Esophagus mucosa (tissue), 1 donor: ENCODE measurements around the gene CGREF1. TPM values are rescaled to one million over a fixed set of nuclear protein-coding genes. Genes with fewer than 3 reads are reported as not detected.
"Not testable (repeated sequence)": the region's sequence is repeated elsewhere in the genome, so short reads cannot be mapped to it uniquely, and the experiment has no call there.

Experiments
- ATAC-seq: fragments of 200-7000 bp; cut with Tn5 transposase; one replicate; pipeline ENCODE4 v1.9.1; 2020
- total RNA-seq: library from RNA; stranded (reverse); gene quantifications from one replicate; pipeline ENCODE4 v1.2.4, GENCODE V29; 2023
- donor health status: DM: yes; HTN: yes; CAD: no.

The CGREF1 gene
- total RNA-seq, 1 donor from 2014 or later, result 0.96 TPM

- ATAC-seq, result not testable (repeated sequence)
Observed at GRCh38 chr2:27110603-27111352, 8.2 kb downstream of the CGREF1 start.

- no peak for ATAC-seq
Observed at GRCh38 chr2:27109083-27109482, 9.8 kb downstream of the CGREF1 start.

- ATAC-seq, result no peak
Observed at GRCh38 chr2:27108221-27108620, 10.7 kb downstream of the CGREF1 start.

GRCh38 chr2:27105981-27106380 lies 12.9 kb downstream of the CGREF1 start:
- no peak for ATAC-seq

- ATAC-seq, result no peak
Observed at GRCh38 chr2:27102329-27102728, 16.6 kb downstream of the CGREF1 start.

- no peak for ATAC-seq
Observed at GRCh38 chr2:27100036-27100435, 18.9 kb downstream of the CGREF1 start.

- ATAC-seq, result no peak
Observed at GRCh38 chr2:27099334-27099955, 19.5 kb downstream of the CGREF1 start.

GRCh38 chr2:27097341-27097740 lies 21.6 kb downstream of the CGREF1 start:
- ATAC-seq, result no peak

- no peak for ATAC-seq
Observed at GRCh38 chr2:27096748-27097297, 22.1 kb downstream of the CGREF1 start.

- peak; percentile 54 for ATAC-seq
Observed at GRCh38 chr2:27095745-27096651, 22.9 kb downstream of the CGREF1 start.

- ATAC-seq, result peak; percentile 5
Observed at GRCh38 chr2:27095427-27095744, 23.5 kb downstream of the CGREF1 start.

GRCh38 chr2:27094353-27094984 lies 24.5 kb downstream of the CGREF1 start:
- ATAC-seq, result no peak

- ATAC-seq, result no peak
Observed at GRCh38 chr2:27093430-27094352, 25.2 kb downstream of the CGREF1 start.

- no peak for ATAC-seq
Observed at GRCh38 chr2:27092696-27093429, 26.1 kb downstream of the CGREF1 start.

GRCh38 chr2:27091746-27092695 lies 26.9 kb downstream of the CGREF1 start:
- ATAC-seq, result no peak

- ATAC-seq, result no peak
Observed at GRCh38 chr2:27089111-27089954, 29.6 kb downstream of the CGREF1 start.

- no peak for ATAC-seq
Observed at GRCh38 chr2:27088634-27089033, 30.3 kb downstream of the CGREF1 start.

- ATAC-seq, result no peak
Observed at GRCh38 chr2:27087823-27088410, 31.0 kb downstream of the CGREF1 start.
